Limb (tissue), 2 donors: ENCODE data around the gene GTF2I.
"Not testable (repeated sequence)": the region's sequence is repeated elsewhere in the genome, so short reads cannot be mapped to it uniquely, and the experiment has no call there.

Experiments
- DNase-seq, 2 donors: peaks; one replicate each; pipeline ENCODE4 v3.0.0-alpha.2; 2016; ENCODE audit errors: extremely low spot score in 2 of 2

Gene GTF2I

DNA sequence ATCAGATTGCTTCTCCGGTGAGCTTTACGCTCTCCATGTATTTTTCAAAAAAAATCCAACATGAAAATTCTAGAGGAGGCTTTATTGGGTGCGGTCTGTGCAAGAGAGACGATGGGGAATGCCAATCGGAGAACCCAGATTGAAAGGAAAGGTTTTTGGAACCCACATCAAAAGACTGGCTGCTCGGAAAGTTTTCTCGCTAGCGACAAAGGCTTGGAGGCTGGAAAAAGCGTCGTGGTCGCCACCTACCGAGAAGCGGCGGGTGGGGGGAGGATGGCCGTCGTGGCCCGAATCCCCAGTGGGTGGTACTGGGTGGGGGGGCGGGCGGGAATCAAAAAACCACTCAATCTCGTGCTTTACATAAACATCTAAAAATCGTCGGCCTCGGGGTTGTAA, 1.1 kb upstream of the GTF2I start:
- peak; percentile 61 to 78 for DNase-seq

DNA sequence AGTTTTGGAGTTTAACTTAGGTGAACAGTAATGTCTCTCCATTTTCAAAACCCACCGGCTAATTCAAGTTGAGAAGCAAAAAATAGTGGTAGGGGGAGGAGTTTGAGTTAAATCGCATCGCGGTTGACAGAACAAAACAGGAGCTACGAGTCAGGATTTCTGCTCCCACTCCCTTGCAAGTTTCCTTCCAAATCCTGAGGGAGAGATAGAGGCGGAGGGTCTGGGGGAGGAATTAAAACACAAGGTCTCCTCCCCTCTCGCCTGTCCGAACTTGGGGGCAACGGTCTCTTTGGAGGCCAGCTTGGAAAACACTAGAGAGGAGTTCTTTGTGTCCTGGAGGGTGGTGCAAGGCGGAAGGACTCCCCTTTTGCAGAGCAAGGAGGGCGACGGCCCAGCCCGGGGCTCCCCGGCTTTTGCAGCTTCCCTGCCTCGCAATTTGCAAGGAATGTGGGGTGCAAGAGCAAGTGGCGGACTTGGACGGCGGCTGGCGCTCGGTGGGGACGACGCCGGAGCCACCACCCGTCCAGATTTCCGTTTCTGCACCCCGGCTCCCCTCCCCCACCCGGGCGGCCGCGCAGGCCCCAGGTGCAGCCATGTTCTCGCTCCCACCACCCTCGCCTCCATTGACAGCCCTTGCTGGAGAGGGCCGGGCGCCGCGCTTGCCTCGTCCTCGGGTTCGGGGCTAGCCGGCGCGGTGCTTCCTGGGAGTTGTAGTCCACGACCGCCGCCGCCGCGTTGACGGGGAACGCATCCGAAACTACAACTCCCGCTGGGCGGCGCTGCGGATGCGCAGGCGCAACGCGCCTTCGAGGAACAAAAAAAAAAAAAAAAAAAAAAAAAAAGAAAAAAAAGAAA, 454 bp upstream of the GTF2I start:
- DNase-seq, result peak; percentile 98 to 99

DNA sequence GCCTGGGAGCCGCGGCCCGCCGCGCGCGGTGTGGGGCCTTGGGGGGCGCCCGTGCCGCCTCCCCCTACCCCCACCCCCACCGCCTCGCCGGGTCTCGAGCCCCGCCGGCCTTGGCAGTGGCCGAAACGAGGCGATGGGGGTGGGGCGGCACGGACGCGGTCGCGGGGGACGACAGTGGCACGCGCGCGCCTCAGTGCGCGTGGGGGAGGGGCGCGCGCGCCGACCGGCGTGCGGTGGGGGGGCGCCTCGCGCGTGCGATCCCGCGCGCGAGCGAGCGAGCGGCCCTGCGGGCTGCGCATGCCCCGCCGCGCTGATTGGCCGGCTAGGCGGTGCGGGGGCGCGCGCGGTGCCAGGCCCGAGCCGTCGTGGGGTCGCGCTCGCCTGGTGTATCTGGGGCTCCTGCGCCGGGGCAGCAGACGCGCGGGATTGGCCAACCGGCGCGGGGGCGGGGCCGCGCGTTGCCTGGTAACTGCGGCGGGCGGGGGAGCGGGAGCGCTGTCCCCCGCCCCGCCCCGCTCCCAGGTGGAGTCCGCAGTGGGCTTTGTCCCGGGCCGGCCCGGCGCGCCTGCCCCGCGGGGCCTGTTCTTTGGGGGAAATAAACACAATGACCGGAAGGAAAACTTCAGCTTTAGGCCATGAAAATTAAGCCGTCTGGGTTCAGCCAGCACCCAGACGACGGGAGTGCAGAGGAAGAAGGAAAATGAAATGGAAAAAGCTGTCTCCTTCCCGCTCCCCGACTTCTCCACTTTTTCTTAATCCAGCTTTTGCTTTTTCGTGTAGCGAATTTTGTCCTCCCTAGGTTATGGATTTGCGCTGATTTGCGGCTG, 873 bp downstream of the GTF2I start:
- peak; percentile 94 to 96 for DNase-seq

DNA sequence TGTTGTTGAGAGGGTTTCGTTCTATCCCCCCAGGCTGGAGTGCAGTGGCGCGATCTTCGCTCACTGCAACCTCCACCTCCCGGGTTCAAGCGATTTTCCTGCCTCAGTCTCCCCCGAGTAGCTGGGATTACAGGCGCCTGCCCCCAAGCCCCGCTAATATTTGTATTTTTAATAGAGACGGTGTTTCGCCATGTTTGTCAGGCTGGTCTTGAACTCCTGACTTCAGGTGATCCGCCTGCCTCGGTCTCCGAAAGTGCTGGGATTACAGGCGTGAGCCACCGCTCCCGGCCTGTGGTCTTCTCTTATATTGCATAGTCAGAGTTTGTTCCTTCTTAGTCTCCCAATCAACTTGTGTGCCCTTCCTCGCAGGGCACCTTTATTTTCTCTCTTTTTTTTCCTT, 2.7 kb downstream of the GTF2I start:
- not testable (repeated sequence) for DNase-seq

DNA sequence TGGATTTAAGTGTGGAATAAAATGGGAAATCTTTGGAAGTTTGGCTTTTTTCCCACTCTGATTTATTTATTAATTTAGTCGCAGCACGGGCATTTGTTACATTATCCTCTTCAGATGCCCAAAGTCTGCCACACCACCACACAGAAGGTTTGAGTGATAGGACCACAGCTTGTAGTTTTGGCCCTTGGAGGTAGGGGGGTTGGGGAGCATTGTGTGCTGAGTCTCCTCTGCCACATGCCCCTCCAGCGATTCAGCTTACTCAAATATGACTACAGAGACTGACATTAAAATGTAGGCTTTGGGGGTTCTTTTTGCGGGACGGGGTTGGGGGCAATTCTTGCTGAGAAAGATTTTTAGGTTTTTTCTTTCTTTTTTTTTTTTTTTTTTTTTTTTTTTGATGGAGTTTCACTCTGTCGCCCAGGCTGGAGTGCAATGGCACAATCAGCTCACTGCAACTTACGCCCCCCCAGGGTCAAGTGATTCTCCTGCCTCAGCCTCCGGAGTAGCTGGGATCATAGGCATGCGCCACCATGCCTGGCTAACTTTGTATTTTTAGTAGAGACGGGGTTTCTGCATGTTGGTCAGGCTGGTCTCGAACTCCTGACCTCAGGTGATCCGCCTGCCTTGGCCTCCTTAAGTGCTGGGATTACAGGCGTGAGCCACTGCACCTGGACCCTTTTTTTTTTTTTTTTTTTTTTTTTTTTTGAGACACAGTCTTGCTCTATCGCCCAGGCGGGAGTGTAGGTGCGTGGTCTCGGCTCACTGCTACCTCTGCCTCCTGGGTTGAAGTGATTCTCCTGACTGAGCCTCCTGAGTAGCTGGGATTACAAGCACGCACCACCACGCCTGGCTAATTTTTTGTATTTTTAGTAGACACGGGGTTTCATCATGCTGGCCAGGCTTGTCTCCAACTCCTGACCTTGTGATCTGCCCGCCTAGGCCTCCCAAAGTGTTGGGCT, 4.6 kb downstream of the GTF2I start:
- not testable (repeated sequence) for DNase-seq

DNA sequence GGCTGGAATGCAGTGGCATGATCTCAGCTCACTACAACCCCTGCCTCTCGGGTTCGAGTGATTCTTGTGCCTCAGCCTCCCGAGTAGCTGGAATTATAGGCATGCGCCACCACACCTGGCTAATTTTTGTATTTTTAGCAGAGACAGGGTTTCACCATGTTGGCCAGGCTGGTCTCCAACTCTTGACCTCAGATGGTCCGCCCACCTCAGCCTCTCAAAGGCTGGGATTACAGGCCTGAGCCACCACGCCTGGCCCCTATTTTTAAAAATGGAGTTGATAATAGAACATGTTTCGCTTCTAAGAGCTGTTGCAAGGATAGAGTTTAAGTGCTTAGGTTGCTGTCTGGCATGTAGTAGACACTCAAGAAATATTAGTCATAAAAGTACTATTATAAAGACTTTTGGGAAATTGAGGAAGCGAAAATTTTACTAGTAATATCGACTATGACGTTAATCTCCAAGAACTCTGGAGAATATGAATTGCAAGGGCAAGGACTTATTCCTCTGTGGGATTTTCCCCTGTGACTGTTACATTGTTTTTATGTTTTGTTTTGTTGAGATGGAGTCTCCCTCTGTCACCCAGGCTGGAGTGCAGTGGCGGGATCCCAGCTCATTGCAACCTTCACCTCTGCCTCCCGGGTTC, 7.9 kb downstream of the GTF2I start:
- DNase-seq, result no peak

DNA sequence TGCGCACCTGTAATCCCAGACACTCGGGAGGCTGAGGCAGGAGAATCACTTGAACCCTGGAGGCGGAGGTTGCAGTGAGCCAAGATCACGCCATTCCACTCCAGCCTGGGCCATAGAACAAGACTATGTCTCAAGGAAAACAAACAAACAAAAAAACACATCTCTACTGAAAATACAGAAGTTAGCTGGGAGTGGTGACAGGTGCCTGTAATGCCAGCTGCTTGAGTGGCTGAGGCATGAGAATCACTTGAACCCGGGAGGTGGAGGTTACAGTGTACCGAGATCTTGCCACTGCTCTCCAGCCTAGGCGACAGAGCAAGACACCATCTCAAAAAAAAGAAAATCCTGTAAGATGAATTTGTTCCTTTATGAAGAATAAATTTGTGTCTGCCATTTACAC, 9.5 kb downstream of the GTF2I start:
- DNase-seq, result not testable (repeated sequence)

DNA sequence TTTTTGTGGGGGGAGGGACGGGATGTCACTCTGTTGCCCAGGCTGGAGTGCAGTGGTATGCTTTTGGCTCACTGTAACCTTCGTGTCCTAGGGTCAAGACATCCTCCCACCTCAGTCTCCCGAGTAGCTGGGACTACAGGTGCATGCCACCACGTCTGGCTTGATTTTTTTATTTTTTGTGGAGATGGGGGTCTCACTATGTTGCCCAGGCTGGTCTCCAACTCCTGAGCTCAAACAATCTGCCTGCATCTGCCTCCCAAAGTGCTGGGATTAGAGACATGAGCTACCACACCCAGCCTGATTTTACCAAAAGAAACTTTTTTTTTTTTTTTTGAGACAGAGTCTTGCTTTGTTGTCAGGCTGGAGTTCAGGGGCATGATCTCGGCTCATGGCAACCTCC, 10.0 kb downstream of the GTF2I start:
- not testable (repeated sequence) for DNase-seq

DNA sequence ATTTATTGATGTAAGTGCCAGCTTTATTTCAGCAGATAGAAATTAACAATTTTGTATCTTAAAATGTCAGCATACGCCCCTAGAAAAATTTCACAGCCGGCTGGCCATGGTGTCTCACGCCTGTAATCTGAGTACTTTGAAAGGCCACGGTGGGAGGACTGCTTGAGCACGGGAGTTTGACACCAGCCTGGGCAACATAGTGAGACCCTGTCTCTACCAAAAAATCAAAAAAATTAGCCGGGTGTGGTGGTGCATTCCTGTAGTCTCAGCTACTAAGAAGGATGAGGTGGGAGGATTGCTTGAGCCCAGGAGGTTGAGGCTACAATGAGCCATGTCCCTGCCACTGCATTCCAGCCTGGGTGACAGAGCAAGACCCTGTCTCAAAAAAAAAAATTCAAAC, 14.1 kb downstream of the GTF2I start:
- DNase-seq, result no peak

DNA sequence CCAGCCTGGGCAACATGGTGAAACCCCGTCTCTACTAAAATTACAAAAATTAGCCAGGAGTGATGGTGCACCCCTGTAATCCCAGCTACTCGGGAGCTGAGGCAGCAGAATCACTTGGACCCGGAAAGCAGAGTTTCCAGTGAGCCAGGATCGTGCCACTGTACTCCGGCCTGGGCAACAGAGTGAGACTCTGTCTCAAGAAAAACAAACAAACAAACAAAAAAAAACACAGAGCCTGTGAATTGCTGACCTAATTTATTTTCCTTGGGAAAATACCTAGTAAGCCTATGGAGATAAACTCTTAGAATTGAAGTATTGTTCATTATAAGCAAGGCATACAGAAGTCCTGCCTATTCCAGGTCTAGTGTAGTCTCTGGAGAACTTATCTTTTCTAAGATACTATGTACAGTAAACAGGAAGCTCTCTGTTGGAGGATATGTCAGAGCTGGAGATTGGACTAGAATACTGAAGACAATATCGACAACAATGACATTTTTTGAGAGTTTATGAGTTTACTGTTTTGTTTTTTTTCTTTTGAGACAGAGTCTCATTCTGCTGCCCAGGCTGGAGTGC, 14.9 kb downstream of the GTF2I start:
- DNase-seq, result no peak

DNA sequence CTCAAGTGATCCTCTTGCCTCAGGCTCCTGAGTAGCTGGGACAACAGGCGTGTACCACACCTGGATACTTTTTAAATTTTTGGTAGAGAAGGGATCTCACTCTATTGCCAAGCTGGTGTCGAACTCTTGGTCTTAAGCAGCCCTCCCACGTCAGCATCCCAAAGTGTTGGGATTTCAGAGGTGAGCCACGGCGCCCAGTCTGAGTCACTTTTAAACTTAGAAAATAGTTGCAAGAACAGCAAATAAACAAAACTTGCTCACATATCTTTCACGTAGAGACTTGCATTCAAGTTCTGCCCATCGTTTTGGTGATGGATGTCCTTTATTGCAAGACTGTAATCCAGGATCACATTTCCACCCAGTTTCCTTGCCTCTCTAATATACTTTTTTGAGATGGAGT, 16.6 kb downstream of the GTF2I start:
- DNase-seq, result no peak

DNA sequence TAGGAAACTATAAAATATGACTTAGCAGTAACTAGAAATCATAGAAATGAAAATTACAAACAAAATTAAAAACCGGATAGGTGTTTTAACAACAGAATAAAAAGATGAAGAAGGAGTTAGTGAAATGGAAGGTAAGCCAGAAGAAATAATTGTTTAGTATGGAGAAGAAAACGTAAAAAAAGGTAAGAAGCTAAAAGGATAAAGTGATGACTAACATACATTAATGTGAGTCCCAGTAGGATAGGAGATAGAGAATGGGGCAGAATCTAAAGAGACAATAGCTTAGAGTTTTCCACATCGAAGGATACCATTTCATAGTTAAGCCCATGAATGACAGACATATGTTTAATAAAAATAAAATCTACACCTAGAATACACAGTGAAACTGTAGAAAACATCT, 25.3 kb downstream of the GTF2I start:
- no peak for DNase-seq

DNA sequence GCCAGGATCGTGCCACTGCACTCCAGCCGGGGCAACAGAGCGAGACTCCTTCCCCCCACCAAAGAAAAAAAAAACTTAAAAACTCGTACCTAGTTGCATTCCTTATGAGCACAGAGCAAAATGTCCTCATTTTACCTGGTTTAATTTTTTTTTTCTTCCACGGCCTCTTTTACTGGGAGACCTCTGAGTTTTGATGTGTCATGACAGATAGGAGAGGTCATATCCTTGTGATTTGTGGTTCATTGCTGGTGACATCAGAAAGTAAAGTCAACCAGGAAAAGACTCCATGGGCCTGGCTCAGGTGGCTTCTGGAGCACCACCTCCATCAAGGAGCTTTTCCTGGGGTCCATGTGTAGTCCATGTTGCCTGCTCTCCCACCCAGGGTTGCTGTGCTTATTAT, 26.3 kb downstream of the GTF2I start:
- no peak for DNase-seq

DNA sequence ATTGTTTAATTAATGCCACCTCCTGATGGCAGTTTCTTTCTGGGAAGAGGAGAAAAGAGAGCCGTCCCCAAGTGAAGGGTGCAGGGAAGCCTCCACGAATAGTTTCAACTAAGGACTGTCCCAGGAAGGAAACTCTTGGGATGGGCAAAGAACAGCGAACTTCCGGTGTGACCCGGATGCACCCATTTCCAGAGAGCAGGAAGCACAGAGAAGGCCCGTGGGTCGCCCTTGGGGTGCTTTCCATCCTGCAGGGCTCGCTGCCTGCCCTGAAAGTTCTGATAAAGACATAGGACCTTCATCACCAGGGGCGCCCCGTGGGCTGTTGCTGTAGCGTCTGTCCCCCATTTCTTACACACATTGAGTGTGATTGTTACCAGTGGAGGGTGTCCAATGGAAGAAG, 27.0 kb downstream of the GTF2I start:
- DNase-seq, result no peak

DNA sequence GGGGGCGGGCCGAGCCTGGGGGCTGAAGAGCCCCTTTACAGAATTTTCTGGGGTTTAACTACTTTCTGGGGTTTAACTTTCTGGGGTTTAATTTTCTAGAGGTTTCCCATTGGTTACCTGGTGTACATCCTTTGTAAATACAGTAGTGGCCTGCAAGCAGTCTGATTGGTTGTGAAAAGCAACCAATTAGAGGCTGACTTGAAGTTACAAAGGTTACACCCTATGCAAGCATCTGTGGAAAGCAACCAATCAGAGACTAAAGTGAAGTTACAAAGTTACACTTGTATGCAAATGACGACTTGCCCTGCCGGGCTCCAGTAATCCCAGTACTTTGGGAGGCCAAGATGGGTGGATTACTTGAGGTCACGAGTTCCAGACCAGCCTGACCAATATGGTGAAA, 27.4 kb downstream of the GTF2I start:
- DNase-seq, result no peak

DNA sequence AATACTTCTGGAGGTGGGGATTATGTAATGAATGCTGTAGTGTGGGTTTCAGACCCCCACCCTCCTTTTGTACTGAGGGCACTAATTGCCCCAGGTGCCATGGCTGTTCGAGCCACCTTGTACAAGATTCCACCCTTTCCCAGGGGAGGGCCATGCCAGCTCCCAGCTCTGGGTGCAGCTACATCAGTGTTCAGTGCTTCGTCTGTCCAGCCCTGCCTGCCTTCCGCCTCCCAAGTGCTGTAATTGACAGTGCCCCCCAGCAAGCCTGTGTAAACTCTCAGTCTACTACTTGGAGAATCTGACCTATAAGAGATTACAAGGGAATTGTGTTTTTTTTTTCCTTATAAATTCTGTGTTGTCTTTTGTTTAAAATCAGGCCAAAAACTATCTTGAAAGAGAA, 33.0 kb downstream of the GTF2I start:
- DNase-seq, result no peak

DNA sequence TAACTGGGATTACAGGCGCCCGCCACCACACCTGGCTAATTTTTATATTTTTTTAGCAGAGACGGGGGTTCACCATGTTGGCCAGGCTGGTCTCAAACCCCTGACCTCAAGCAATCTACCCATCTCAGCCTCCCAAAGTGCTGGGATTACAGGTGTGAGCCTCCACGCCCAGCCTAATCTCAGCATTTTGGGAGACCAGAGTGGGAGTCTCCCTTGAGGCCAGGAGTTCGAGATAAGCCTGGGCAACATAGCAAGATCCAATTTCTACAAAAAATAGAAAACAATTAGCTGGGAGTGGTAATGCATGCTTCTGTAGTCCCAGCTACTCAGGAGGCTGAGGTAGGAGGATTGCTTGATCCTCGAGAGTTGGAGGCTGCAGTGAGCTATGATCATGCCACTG, 46.9 kb downstream of the GTF2I start:
- not testable (repeated sequence) for DNase-seq

DNA sequence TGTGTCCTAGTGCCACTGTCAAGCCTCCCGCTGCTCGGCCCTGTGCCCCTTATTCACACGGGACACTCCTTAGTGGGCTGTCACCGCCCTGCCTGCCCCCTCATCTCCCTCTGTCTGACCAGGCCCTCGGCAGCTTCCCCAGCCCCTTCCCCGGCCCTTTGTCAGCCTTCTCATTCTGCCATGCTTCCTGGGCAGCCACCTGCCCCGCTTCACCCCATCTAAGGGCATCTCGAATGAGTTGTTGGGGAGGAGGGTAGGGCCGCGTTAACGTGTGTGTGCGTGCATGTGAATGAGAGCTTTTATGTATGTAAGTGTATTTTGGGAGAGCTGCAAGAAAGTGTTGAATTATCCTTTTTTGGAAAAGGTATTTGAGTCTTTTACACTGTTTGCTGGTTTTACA, 49.7 kb downstream of the GTF2I start:
- DNase-seq, result no peak

DNA sequence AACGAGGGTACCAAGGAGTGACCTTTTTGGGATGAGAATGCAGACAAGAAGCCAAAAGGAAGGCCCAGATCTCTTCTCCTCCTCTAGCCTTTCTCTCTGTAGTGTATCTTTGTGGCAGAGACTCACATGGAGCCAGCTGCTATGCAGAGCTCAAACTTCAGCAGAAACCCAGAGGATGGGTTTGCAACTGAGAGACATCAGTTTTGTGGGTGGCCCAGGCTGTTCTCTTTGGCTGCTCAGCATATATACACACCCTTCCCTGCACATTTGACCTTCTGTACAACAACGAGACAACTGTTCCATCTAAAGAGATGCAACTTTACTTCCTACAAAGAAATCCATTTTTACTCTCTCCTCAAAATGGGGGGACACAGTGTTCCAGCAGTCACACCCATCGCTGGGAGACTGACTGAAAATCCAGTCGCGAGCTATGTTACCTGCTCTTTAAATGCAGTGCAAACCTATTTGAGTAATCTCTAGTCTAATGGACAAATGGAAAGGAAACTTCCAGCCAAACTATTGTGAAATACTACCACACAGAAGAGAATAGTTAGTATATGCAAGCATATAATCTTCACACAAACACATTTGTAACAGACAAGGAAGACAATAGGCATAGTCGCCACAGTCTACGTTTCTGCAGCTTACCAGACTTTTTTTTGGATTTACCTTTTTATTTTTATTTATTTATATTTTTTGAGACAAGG, 51.2 kb downstream of the GTF2I start:
- DNase-seq, result no peak
